K562 (cell line): ENCODE data around the gene PTPRU. TPM values are rescaled to one million over a fixed set of nuclear protein-coding genes. Genes with fewer than 3 reads are reported as not detected.

Experiments used
- CCNT2 ChIP-seq: IDR thresholded peaks from 2 replicates; pipeline ENCODE4 v1.6.1; 2011; ENCODE audit warnings: borderline replicate concordance, low read depth, mild to moderate bottlenecking, moderate library complexity, mixed read lengths, low read length; ENCODE audit not compliant: insufficient read length; ENCODE audit errors: extremely low read depth
- CEBPG ChIP-seq, 3 experiments: fragments of 200-800 bp in 1 of 3; sonication (Bioruptor generic) in 1 of 3; sonication (generic) in 1 of 3; formaldehyde crosslinking in 1 of 3; IDR thresholded peaks in 2 of 3; conservative IDR thresholded peaks in 1 of 3; 2 replicates each; pipeline versions ENCODE4 v1.6.1 to v1.8.0; 2016 to 2022; ENCODE audit warnings: missing compliant biosample characterization in 2 of 3, missing genetic modification characterization in 2 of 3, mild to moderate bottlenecking in 1 of 3, missing genetic modification reagents in 1 of 3
- HMGN3 ChIP-seq: IDR thresholded peaks from 2 replicates; pipeline ENCODE4 v1.6.1; 2011; ENCODE audit warnings: borderline replicate concordance, low read depth, mild to moderate bottlenecking, mixed read lengths, low read length; ENCODE audit not compliant: insufficient read length; ENCODE audit errors: extremely low read depth
- KDM4B ChIP-seq, 2 experiments: fragments of 450-650 bp in 1 of 2; sonication (generic) in 1 of 2; IDR thresholded peaks; 2 replicates each; pipeline ENCODE4 v1.6.1; 2016 to 2017; ENCODE audit warnings: borderline replicate concordance in 2 of 2, antibody characterized with exemption in 1 of 2, low read depth in 1 of 2, mild to moderate bottlenecking in 1 of 2
- KDM5B ChIP-seq: fragments of 200-600 bp; sonication (generic); IDR thresholded peaks from 2 replicates; pipeline ENCODE4 v1.6.1; 2012; ENCODE audit warnings: low read depth, mild to moderate bottlenecking, moderate library complexity, low read length, control low read depth, inconsistent platforms; ENCODE audit not compliant: insufficient replicate concordance
- LCOR ChIP-seq: sonication (generic); formaldehyde crosslinking; IDR thresholded peaks from 2 replicates; pipeline ENCODE4 v1.8.0; 2022; ENCODE audit warnings: mild to moderate bottlenecking, missing genetic modification reagents
- MTA1 ChIP-seq: fragments of 450-650 bp; IDR thresholded peaks from 2 replicates; pipeline ENCODE4 v1.6.1; 2017; ENCODE audit warnings: borderline replicate concordance
- PYGO2 ChIP-seq: fragments of 450-650 bp; IDR thresholded peaks from 2 replicates; pipeline ENCODE4 v1.6.1; 2016; ENCODE audit warnings: mild to moderate bottlenecking, missing genetic modification characterization, moderate library complexity, missing compliant biosample characterization
- RCOR1 ChIP-seq, 2 experiments: IDR thresholded peaks; 2 replicates each; pipeline ENCODE4 v1.6.1; 2012; ENCODE audit warnings: low read depth in 2 of 2, low read length in 2 of 2, borderline replicate concordance in 1 of 2, improper control_type of control experiment in 1 of 2
- SMARCB1 ChIP-seq: IDR thresholded peaks from 2 replicates; pipeline ENCODE4 v1.6.1; 2011; ENCODE audit warnings: improper control_type of control experiment, low read depth; ENCODE audit not compliant: insufficient read length
- SMARCE1 ChIP-seq: fragments of 450-650 bp; IDR thresholded peaks from 2 replicates; pipeline ENCODE4 v1.7.1; 2016; ENCODE audit warnings: mild to moderate bottlenecking
- STAG1 ChIP-seq: sonication (generic); formaldehyde crosslinking; IDR thresholded peaks from 2 replicates; pipeline ENCODE4 v1.5.0; 2020; ENCODE audit warnings: missing genetic modification reagents, borderline replicate concordance
- TAF15 ChIP-seq: fragments of 200-400 bp; formaldehyde crosslinking; IDR thresholded peaks from 2 replicates; pipeline ENCODE4 v1.6.1; 2017; ENCODE audit warnings: mild to moderate bottlenecking, low read depth, low read length, moderate library complexity
- TAF9B ChIP-seq: fragments of 450-650 bp; IDR thresholded peaks from 2 replicates; pipeline ENCODE4 v1.6.1; 2018; ENCODE audit warnings: mild to moderate bottlenecking; ENCODE audit not compliant: partially characterized antibody
- TBL1XR1 ChIP-seq, 2 experiments: IDR thresholded peaks; 2 replicates each; pipeline ENCODE4 v1.6.1; 2012; ENCODE audit warnings: improper control_type of control experiment in 2 of 2, low read length in 2 of 2, mild to moderate bottlenecking in 1 of 2
- TCF3 ChIP-seq: sonication (generic); formaldehyde crosslinking; IDR thresholded peaks from 2 replicates; pipeline ENCODE4 v1.4.0; 2020; ENCODE audit warnings: mild to moderate bottlenecking, missing genetic modification reagents
- ZFX ChIP-seq: sonication (generic); formaldehyde crosslinking; IDR thresholded peaks from 2 replicates; pipeline ENCODE4 v1.8.0; 2022; ENCODE audit warnings: mild to moderate bottlenecking, missing genetic modification reagents, moderate library complexity
- ZKSCAN8 ChIP-seq: fragments of 200-800 bp; sonication (Bioruptor generic); IDR thresholded peaks from 2 replicates; pipeline ENCODE4 v1.6.1; 2016; ENCODE audit warnings: missing genetic modification characterization, missing compliant biosample characterization
- ZNF324 ChIP-seq: fragments of 250-450 bp; sonication (Bioruptor Pico); IDR thresholded peaks from 2 replicates; pipeline ENCODE4 v1.4.0; 2020; ENCODE audit warnings: mild to moderate bottlenecking
- ZNF354B ChIP-seq: fragments of 250-450 bp; sonication (Bioruptor Pico); IDR thresholded peaks from 2 replicates; pipeline ENCODE4 v1.4.0; 2020
- ZNF699 ChIP-seq: fragments of 250-450 bp; sonication (Bioruptor Pico); IDR thresholded peaks from 2 replicates; pipeline ENCODE4 v1.8.0; 2021; ENCODE audit warnings: mild to moderate bottlenecking, moderate library complexity; ENCODE audit not compliant: insufficient replicate concordance
- ZZZ3 ChIP-seq: fragments of 450-650 bp; IDR thresholded peaks from 2 replicates; pipeline ENCODE4 v1.6.1; 2016; ENCODE audit warnings: antibody characterized with exemption, mild to moderate bottlenecking, moderate library complexity
- polyA plus RNA-seq, 8 experiments: library from polyadenylated mRNA; depleted of rRNA in 4 of 8; stranded (reverse) in 5 of 8; unstranded in 3 of 8; fragments of >200 nt; fragmentation: Nextera tagmentation in 2 of 8; fragmentation: Illumina TruSeq in 1 of 8; extraction: Ambion mirVana in 2 of 8; extraction: Trizol in 1 of 8; gene quantifications; 2 replicates each; pipeline versions ENCODE4 v1.2.1 to v1.2.3, GENCODE V29; 2011 to 2014; ENCODE audit warnings: inconsistent platforms in 1 of 8, missing spikeins in 1 of 8
- total RNA-seq, 7 experiments: library from RNA; depleted of rRNA in 6 of 7; stranded (reverse); fragments of >200 nt in 6 of 7; fragmentation: Illumina TruSeq in 2 of 7; extraction: Trizol in 2 of 7; gene quantifications; 2 replicates each; pipeline versions ENCODE4 v1.2.1 to v1.2.3, GENCODE V29; 2011 to 2021; ENCODE audit warnings: low replicate concordance in 1 of 7
- TF ChIP-seq, protein P1 (sequence below): fragments of 250-450 bp; sonication (Bioruptor Pico); IDR thresholded peaks from 2 replicates; pipeline ENCODE4 v1.5.0; 2021
- TF ChIP-seq, protein P2 (sequence below): sonication (generic); formaldehyde crosslinking; IDR thresholded peaks from 2 replicates; pipeline ENCODE4 v1.8.1; 2022; ENCODE audit warnings: missing genetic modification reagents

Gene PTPRU
- total and polyA plus RNA-seq, 9 of the 15 experiments (the other 6 are each of a cell fraction or from before 2014, with no cell fraction given) = 0.01 to 2.9 (median 1.0) TPM

DNA sequence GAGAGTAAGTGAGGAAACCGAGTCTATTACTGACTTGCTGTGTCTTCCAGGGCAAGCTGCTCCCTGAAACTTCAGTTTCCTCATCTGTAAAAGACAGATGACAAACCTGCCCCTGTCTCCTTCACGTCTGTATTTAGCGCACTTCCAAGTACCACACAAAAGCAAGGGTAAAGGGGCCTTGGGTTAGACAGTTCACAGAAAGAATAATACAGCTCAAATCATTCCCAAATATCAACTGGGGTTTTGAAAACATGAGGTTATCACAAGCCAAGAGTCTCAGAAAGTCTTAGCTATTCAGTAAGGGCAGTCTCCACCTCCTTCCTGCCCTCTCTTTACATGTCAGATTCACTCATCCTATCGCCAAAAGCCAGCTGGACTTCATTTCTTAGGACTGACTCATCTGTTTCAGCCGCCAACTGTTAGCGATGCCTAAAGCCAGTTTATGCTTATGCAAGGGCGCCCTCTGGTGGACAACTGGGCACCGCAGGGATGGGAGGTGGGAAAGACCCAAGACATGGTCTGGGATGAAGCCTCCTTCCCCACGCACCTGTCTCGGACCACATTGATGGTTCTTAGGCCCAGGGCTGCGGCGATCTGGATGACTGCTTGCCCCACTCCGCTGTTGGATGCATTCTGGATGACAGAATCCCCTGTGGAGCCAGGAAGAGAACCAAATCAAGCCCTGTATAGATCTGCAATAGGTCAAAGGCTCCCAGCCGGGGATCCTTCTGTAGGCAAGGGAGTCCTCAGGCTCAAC, 33.6 kb upstream of the PTPRU start (continued):
- 0 out of 2 replicates have a peak, but pooled peaks have one; percentile 16 for TF ChIP-seq ZKSCAN8 (CRISPR knock-in tag)
- no peak for TF ChIP-seq KDM5B
- TF ChIP-seq HMGN3 = no peak
- TF ChIP-seq CCNT2 = no peak
- 0 out of 2 replicates have a peak, but pooled peaks have one; percentile 9 for TF ChIP-seq ZNF324
- TF ChIP-seq SMARCE1 = peak; percentile 87
- TF ChIP-seq TAF15 = no peak
- TF ChIP-seq MTA1 = no peak
- TF ChIP-seq CEBPG (CRISPR knock-in tag; IDR thresholded peaks at IDR 0.05) = no peak
- TF ChIP-seq CEBPG (tag; conservative IDR thresholded peaks at IDR 0.05 in 1 of 2, IDR thresholded peaks at IDR 0.05 in 1 of 2) = no peak
- TF ChIP-seq ZFX = no peak
- peak in 1 of 2 experiments; percentile 60; a peak in 2 of 4 replicates for TF ChIP-seq TBL1XR1 (IDR thresholded peaks at IDR 0.05; ENCODE audit: low read length in 2 of 2)
- TF ChIP-seq TCF3 = peak; percentile 94
- TF ChIP-seq PYGO2 = no peak
- TF ChIP-seq STAG1 (CRISPR knock-in tag) = peak; percentile 95
- TF ChIP-seq LCOR (CRISPR knock-in tag) = peak; percentile 97
- no peak for TF ChIP-seq KDM4B (IDR thresholded peaks at IDR 0.05; ENCODE audit: borderline replicate concordance in 2 of 2, low read depth in 1 of 2)
- TF ChIP-seq SMARCB1 = no peak
- TF ChIP-seq, protein P1, sequence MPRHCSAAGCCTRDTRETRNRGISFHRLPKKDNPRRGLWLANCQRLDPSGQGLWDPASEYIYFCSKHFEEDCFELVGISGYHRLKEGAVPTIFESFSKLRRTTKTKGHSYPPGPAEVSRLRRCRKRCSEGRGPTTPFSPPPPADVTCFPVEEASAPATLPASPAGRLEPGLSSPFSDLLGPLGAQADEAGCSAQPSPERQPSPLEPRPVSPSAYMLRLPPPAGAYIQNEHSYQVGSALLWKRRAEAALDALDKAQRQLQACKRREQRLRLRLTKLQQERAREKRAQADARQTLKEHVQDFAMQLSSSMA (CRISPR knock-in tag) = no peak
- TF ChIP-seq, protein P2, sequence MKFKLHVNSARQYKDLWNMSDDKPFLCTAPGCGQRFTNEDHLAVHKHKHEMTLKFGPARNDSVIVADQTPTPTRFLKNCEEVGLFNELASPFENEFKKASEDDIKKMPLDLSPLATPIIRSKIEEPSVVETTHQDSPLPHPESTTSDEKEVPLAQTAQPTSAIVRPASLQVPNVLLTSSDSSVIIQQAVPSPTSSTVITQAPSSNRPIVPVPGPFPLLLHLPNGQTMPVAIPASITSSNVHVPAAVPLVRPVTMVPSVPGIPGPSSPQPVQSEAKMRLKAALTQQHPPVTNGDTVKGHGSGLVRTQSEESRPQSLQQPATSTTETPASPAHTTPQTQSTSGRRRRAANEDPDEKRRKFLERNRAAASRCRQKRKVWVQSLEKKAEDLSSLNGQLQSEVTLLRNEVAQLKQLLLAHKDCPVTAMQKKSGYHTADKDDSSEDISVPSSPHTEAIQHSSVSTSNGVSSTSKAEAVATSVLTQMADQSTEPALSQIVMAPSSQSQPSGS (CRISPR knock-in tag) = no peak
- TF ChIP-seq TAF9B = peak; percentile 94
- TF ChIP-seq RCOR1 (IDR thresholded peaks at IDR 0.05; ENCODE audit: borderline replicate concordance in 1 of 2, low read depth in 2 of 2, low read length in 2 of 2) = peak; percentile 77 to 98
- no peak for TF ChIP-seq ZNF699 (CRISPR knock-in tag)
- TF ChIP-seq ZNF354B (CRISPR knock-in tag) = no peak
- no peak for TF ChIP-seq ZZZ3
